Prostate gland (tissue), 2 donors: ENCODE data around the gene GALNT13. TPM values are rescaled to one million over a fixed set of nuclear protein-coding genes. Genes with fewer than 3 reads are reported as not detected.

ENCODE experiments used
- DNase-seq: peaks from one replicate; pipeline ENCODE4 v3.0.0-alpha.2; 2019; ENCODE audit warnings: low spot score
- H3K27ac ChIP-seq, 2 donors: fragments of 200-600 bp; sonication (generic); 2 replicates each; pipeline ENCODE4 v1.5.1; 2017 to 2019
- H3K27me3 ChIP-seq: fragments of 200-600 bp; sonication (generic); replicated peaks from 2 replicates; pipeline ENCODE4 v1.5.1; 2019; ENCODE audit not compliant: insufficient read depth
- H3K36me3 ChIP-seq, 2 donors: fragments of 200-600 bp; sonication (generic); 1 replicate in 1 of 2; 2 replicates in 1 of 2; pipeline versions ENCODE4 v1.5.1 to v1.8.1; 2017 to 2019
- H3K4me1 ChIP-seq: fragments of 200-600 bp; sonication (generic); replicated peaks from 2 replicates; pipeline ENCODE4 v1.5.1; 2019
- H3K4me3 ChIP-seq, 2 donors: fragments of 200-600 bp; sonication (generic); 2 replicates each; pipeline ENCODE4 v1.5.1; 2017 to 2019
- H3K9me3 ChIP-seq: fragments of 200-600 bp; sonication (generic); 2 replicates; pipeline ENCODE4 v1.5.1; 2017
- POLR2A ChIP-seq: fragments of 450-650 bp; IDR thresholded peaks from one replicate; pipeline ENCODE4 v1.6.1; 2016; ENCODE audit warnings: antibody characterized with exemption, mild to moderate bottlenecking
- POLR2AphosphoS5 ChIP-seq: sonication (generic); formaldehyde crosslinking; IDR thresholded peaks from one replicate; pipeline ENCODE4 v1.6.1; 2017; ENCODE audit warnings: antibody characterized with exemption
- WGBS: methylation state at CpG from one replicate; pipeline ENCODE4 v1.1.5; 2018; 5-methylcytosine and 5-hydroxymethylcytosine counted together
- intact Hi-C: fragments of 100-400 bp; cut with DNase I; formaldehyde crosslinking; loops from one replicate; pipeline ENCODE4 v1.14.2; 2022
- total RNA-seq, 2 donors: library from RNA; depleted of rRNA; stranded (reverse); fragments of >200 nt; gene quantifications; one replicate each; pipeline ENCODE4 v1.1.0, GENCODE V29; 2016
- TF ChIP-seq, protein P1 (sequence below), 4 experiments: fragments of 200-600 bp in 2 of 4; fragments of 450-650 bp in 2 of 4; sonication (generic) in 2 of 4; IDR thresholded peaks; 1 replicate in 3 of 4; 2 replicates in 1 of 4; pipeline ENCODE4 v1.5.1; 2016 to 2019; ENCODE audit warnings: antibody characterized with exemption in 4 of 4, mild to moderate bottlenecking in 2 of 4, moderate library complexity in 2 of 4

The GALNT13 gene
- total RNA-seq, 2 donors from 2014 or later, result 0.87 to 1.1 TPM

DNA sequence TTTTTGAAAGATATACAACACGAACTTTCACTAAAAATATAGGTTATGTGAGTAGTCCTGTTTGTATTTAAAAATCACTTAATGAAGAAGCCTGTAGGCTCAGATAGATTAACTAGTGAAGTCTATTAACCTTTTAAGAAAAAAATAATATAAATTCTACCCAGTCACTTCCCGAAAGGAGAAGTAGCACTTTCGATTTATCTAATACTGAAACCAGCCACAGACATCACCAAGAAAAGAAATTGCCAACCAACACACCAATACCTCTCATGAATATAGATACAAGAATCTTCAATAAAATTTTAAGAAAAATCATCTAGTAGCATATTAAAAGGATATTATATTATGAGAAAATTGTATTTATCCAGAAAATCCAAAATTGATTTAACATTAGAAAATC, 160.5 kb downstream of the GALNT13 start:
- Histone ChIP-seq H3K36me3 (no peaks in the 10 kb centered on the region), H3K27me3 (no peaks in the 10 kb centered on the region), H3K27ac (no peak overlapping the region), H3K4me3 (no peak overlapping the region), H3K9me3 (no peaks in the 10 kb centered on the region), H3K4me1 (no peaks in the 10 kb centered on the region)
- intact Hi-C loops, result no loop called here
- no peak for DNase-seq
- 86% methylated on average over 3 of the region's 3 CpGs for WGBS
- TF ChIP-seq, protein P1, sequence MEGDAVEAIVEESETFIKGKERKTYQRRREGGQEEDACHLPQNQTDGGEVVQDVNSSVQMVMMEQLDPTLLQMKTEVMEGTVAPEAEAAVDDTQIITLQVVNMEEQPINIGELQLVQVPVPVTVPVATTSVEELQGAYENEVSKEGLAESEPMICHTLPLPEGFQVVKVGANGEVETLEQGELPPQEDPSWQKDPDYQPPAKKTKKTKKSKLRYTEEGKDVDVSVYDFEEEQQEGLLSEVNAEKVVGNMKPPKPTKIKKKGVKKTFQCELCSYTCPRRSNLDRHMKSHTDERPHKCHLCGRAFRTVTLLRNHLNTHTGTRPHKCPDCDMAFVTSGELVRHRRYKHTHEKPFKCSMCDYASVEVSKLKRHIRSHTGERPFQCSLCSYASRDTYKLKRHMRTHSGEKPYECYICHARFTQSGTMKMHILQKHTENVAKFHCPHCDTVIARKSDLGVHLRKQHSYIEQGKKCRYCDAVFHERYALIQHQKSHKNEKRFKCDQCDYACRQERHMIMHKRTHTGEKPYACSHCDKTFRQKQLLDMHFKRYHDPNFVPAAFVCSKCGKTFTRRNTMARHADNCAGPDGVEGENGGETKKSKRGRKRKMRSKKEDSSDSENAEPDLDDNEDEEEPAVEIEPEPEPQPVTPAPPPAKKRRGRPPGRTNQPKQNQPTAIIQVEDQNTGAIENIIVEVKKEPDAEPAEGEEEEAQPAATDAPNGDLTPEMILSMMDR (IDR thresholded peaks at IDR 0.05), result no peak
- TF ChIP-seq POLR2A, result no peak
- no peak for TF ChIP-seq POLR2AphosphoS5

DNA sequence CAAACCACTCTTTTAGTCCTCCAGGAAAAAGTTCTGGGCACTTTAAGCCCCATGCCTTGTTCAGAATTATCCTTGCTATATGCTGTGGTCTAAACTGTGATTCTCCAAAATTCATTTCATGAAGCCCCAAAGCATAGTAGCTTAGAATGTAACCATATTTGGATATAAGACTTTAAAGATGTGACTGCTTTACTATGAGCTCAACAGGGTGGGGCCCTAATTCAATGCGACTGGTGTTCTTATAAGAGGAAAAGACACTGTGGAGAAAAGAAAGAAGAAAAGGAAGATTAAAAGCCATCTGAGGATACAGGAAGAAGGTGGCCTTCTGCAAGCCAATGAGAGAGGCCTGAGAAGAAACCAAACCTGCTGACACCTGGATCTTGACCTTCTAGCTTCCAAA, 174.8 kb downstream of the GALNT13 start:
- no peak for TF ChIP-seq POLR2AphosphoS5
- TF ChIP-seq POLR2A, result no peak
- TF ChIP-seq, protein P1 (IDR thresholded peaks at IDR 0.05), result no peak
- no peaks in the 10 kb centered on the region for H3K4me1 ChIP-seq
- H3K27ac ChIP-seq, result no peak overlapping the region
- no peak overlapping the region for H3K4me3 ChIP-seq
- intact Hi-C loops, result no loop called here
- no peaks in the 10 kb centered on the region for H3K9me3 ChIP-seq
- DNase-seq, result no peak
- no peaks in the 10 kb centered on the region for H3K36me3 ChIP-seq
- H3K27me3 ChIP-seq, result no peaks in the 10 kb centered on the region
- 84% methylated on average over 1 of the region's 1 CpG for WGBS

DNA sequence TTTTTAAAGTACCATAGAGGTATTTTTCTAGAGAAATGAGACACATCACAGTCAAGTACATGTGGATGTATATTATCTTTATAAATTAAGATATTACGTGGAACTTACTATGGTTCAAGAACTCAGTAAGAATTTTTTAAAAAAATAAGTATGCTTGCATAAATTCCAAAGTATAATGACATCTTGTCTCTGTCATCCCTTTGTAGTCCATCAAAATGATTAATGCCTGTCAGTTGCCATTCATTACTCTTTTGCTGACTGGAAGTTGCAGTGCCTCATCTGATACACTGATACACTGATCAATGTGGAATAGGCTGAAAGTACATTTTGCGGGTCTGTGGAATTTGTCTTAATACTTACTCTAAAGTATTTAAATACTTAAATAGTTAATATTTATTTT, 177.2 kb downstream of the GALNT13 start:
- H3K36me3 ChIP-seq, result no peaks in the 10 kb centered on the region
- DNase-seq, result no peak
- TF ChIP-seq POLR2AphosphoS5, result no peak
- no peak for TF ChIP-seq POLR2A
- TF ChIP-seq, protein P1 (IDR thresholded peaks at IDR 0.05), result no peak
- no peak overlapping the region for H3K4me3 ChIP-seq
- H3K9me3 ChIP-seq, result no peaks in the 10 kb centered on the region
- 93% methylated on average over 2 of the region's 2 CpGs for WGBS
- H3K4me1 ChIP-seq, result no peaks in the 10 kb centered on the region
- no peak overlapping the region for H3K27ac ChIP-seq
- intact Hi-C loops, result no loop called here
- no peaks in the 10 kb centered on the region for H3K27me3 ChIP-seq

DNA sequence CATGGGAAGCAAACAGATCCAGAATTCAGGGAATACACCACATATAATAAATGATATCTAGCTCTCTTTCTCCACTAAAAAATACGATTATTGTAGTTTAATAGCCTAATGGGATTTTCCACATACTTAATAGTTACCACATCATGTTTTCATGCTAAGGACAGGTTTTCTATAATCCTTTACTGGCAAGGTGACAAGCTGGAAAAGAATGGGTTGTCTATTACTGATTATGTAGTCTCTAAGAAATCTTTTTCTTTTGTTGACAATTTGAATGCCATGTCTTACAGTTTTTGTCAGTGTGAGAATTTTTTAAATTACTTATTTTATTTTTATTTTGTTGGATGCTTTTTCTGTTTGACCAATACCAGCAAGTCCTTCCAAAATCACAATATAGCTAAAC, 177.8 kb downstream of the GALNT13 start:
- WGBS, result 82% methylated on average over 1 of the region's 1 CpG
- Histone ChIP-seq H3K27me3 (no peaks in the 10 kb centered on the region), H3K4me3 (no peak overlapping the region), H3K9me3 (no peaks in the 10 kb centered on the region), H3K27ac (no peak overlapping the region), H3K36me3 (no peaks in the 10 kb centered on the region), H3K4me1 (no peaks in the 10 kb centered on the region)
- intact Hi-C loops, result no loop called here
- no peak for TF ChIP-seq POLR2AphosphoS5
- no peak for TF ChIP-seq POLR2A
- TF ChIP-seq, protein P1 (IDR thresholded peaks at IDR 0.05), result no peak
- no peak for DNase-seq

DNA sequence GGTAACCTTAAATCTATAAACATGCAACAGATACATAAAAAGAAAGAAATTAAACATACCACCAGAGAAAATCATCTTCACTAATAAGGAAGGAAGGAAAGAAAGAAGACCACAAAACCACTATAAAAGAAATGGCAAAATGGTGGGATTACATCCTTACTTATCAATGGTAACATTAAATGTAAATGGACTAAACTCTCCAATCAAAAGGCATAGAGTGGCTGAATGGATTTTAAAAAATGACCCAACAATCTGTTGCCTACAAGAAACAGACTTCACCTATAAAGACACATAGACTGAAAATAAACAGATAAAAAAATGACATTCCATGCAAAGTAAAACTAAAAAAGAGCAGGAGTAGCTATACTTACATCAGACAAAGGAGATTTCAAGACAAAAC, 195.4 kb downstream of the GALNT13 start:
- Histone ChIP-seq H3K27me3 (no peaks in the 10 kb centered on the region), H3K36me3 (no peaks in the 10 kb centered on the region), H3K4me3 (no peak overlapping the region), H3K9me3 (no peaks in the 10 kb centered on the region), H3K27ac (no peak overlapping the region), H3K4me1 (no peaks in the 10 kb centered on the region)
- DNase-seq, result no peak
- TF ChIP-seq, protein P1 (IDR thresholded peaks at IDR 0.05), result no peak
- TF ChIP-seq POLR2AphosphoS5, result no peak
- TF ChIP-seq POLR2A, result no peak
- intact Hi-C loops, result no loop called here
